Pancreas (tissue), 10 donors: ENCODE data around the gene CCDC186. TPM values are rescaled to one million over a fixed set of nuclear protein-coding genes. Genes with fewer than 3 reads are reported as not detected.
"Not testable (repeated sequence)": the region's sequence is repeated elsewhere in the genome, so short reads cannot be mapped to it uniquely, and the experiment has no call there.

ENCODE experiments used
- ATAC-seq, 4 donors: fragments of 200-7000 bp; cut with Tn5 transposase; one replicate each; pipeline versions ENCODE4 v1.8.0 to v1.9.1; 2020; ENCODE audit warnings: mild to moderate bottlenecking in 4 of 4, moderate library complexity in 4 of 4
- DNase-seq, 6 donors: peaks; one replicate each; pipeline ENCODE4 v3.0.0-alpha.2; 2020
- FAIRE-seq: peaks from 2 replicates; lab custom pipeline; 2012; peaks lifted over from hg19 to GRCh38; lab: Jason Lieb, UNC
- H3K27ac ChIP-seq, 4 donors: fragments of 200-600 bp; sonication (generic); 1 replicate in 3 of 4; 2 replicates in 1 of 4; pipeline versions ENCODE4 v1.5.0 to v1.8.0; 2020
- H3K27me3 ChIP-seq, 4 donors: fragments of 200-600 bp; one replicate each; pipeline ENCODE4 v1.8.0; 2021
- H3K36me3 ChIP-seq, 3 donors: fragments of 200-600 bp; sonication (generic) in 1 of 3; one replicate each; pipeline versions ENCODE4 v1.5.0 to v1.8.0; 2020 to 2021
- H3K4me1 ChIP-seq, 3 donors: fragments of 200-600 bp; one replicate each; pipeline ENCODE4 v1.8.0; 2021
- H3K4me3 ChIP-seq, 4 donors: fragments of 200-600 bp; sonication (generic) in 2 of 4; one replicate each; pipeline versions ENCODE4 v1.5.0 to v1.8.0; 2020 to 2021
- H3K9me3 ChIP-seq, 4 donors: fragments of 200-600 bp; one replicate each; pipeline ENCODE4 v1.8.0; 2021
- WGBS, 2 donors: extraction: QIAGEN DNeasy Blood & Tissue Kit; methylation state at CpG; one replicate each; pipeline ENCODE4 v1.1.7; 2013; 5-methylcytosine and 5-hydroxymethylcytosine counted together
- intact Hi-C, 3 donors: fragments of 100-400 bp; cut with DNase I; formaldehyde crosslinking; loops; one replicate each; pipeline versions ENCODE4 v1.11.1 to v1.14.2; 2022
- polyA plus RNA-seq, 2 donors: library from polyadenylated mRNA; stranded (reverse); fragments of 200-250 nt; gene quantifications; one replicate each; pipeline ENCODE4 v1.2.3, GENCODE V29; 2013
- total RNA-seq, 6 donors: library from RNA; stranded (reverse); fragmentation: NEBNext Ultra II Directional in 4 of 6; extraction: Animal tissue kit (Norgen Biotek cat#: 25700) in 4 of 6; gene quantifications; one replicate each; pipeline versions ENCODE4 v1.2.1 to v1.2.4, GENCODE V29; 2021 to 2023
- TF ChIP-seq, protein P1 (sequence below), 4 donors: fragments of 200-600 bp; sonication (generic) in 3 of 4; IDR thresholded peaks; one replicate each; pipeline versions ENCODE4 v1.5.0 to v1.8.0; 2021; ENCODE audit warnings: antibody characterized with exemption in 4 of 4
- donor health status: healthy with polysubstance abuse.
- donor health status: DM: no; HTN: no; CAD: no; lungs with moderate emphysema.
- donor health status: DM: no; HTN: no; CAD: no.
- donor health status: control.
- donor health status: control.
- donor health status: Bipolar disorder and iron deficiency.
- donor health status: DM: yes; HTN: yes; CAD: no.
- donor health status: DM: no; HTN: no; CAD: no.
- donor health status: DM: no; HTN: no; CAD: no.
- donor health status: DM: yes; HTN: yes; CAD: no.

Gene CCDC186
- total and polyA plus RNA-seq, 8 donors, result 5.1 to 29.5 (median 22.6) TPM

DNA sequence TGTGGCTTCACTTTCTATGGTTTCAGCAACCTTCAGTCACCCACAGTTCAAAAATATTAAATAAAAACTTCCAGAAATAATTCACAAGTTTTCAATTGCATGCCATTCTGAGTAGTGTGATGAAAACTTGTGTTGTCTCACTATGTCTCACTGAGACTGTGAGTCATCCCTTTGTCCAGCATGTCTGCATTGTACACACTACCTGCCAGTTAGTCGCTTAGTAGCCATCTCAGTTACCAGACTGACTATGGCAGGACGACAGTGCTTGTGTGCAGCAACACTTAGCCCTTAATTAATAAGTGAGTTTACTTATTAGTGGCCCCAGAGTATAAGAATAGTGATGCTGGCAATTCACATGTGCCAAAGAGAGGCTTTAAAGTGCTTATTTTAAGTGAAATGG, 22.5 kb downstream of the CCDC186 start:
- 83 to 89% methylated on average over 2 of the region's 2 CpGs for WGBS, 2 donors
- no peak overlapping the region for H3K4me3 ChIP-seq
- peaks cover 0 to 23% (median 3%) of the 10 kb centered on the region in 3 donors for H3K36me3 ChIP-seq
- H3K27ac ChIP-seq, result no peak overlapping the region
- TF ChIP-seq, protein P1, sequence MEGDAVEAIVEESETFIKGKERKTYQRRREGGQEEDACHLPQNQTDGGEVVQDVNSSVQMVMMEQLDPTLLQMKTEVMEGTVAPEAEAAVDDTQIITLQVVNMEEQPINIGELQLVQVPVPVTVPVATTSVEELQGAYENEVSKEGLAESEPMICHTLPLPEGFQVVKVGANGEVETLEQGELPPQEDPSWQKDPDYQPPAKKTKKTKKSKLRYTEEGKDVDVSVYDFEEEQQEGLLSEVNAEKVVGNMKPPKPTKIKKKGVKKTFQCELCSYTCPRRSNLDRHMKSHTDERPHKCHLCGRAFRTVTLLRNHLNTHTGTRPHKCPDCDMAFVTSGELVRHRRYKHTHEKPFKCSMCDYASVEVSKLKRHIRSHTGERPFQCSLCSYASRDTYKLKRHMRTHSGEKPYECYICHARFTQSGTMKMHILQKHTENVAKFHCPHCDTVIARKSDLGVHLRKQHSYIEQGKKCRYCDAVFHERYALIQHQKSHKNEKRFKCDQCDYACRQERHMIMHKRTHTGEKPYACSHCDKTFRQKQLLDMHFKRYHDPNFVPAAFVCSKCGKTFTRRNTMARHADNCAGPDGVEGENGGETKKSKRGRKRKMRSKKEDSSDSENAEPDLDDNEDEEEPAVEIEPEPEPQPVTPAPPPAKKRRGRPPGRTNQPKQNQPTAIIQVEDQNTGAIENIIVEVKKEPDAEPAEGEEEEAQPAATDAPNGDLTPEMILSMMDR (IDR thresholded peaks at IDR 0.05), result no peak
- FAIRE-seq (no peak), ATAC-seq (peak in 3 of 4 donors; percentile 35 to 64 (median 46)), DNase-seq (no peak)
- no peaks in the 10 kb centered on the region for H3K4me1 ChIP-seq
- intact Hi-C loops, result no loop called here
- no peaks in the 10 kb centered on the region for H3K9me3 ChIP-seq
- no peaks in the 10 kb centered on the region for H3K27me3 ChIP-seq

DNA sequence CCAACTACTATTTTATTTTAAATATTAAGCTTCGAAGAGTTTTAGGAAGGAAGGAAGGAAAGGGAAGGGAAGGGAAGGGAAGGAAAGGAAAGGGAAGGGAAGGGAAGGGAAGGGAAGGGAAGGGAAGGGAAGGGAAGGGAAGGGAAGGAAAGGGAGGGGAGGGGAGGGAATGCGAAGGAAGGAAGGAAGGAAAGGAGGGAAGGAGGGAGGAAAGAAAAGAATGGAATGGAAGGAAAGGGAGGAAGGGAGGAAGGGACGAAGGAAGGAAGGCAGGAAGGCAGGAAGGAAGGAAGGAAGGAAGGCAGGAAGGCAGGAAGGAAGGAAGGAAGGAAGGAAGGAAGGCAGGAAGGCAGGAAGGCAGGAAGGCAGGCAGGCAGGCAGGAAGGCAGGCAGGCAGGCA, 24.5 kb downstream of the CCDC186 start:
- ATAC-seq, intact Hi-C loops, H3K9me3 ChIP-seq, H3K4me1 ChIP-seq, FAIRE-seq, H3K27me3 ChIP-seq, DNase-seq, H3K4me3 ChIP-seq, H3K27ac ChIP-seq: not testable (repeated sequence)
- H3K36me3 ChIP-seq, result peaks cover 0 to 31% (median 3%) of the 10 kb centered on the region in 3 donors
- WGBS, 2 donors, result 72 to 96% methylated on average over 3 of the region's 3 CpGs

DNA sequence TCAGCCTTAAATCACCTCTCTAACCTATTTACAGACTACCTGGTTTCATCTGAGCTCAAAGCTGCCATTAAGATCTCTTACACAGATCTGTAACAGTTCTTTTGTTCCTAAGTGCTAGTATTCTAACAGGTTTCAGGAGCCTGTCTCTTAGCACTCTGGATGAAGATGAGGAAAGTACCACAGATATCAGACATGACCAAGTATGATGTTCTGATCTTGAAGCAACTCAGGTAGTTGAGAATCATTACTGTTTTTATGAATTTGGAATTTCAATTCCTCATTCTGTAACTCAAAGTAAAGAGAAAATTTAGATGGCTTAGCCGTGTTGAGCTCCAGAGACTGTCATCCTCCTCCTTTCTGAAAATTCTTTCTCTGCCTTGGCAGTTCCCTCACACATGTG, 30.8 kb downstream of the CCDC186 start:
- TF ChIP-seq, protein P1 (IDR thresholded peaks at IDR 0.05), result no peak
- Histone ChIP-seq H3K9me3 (no peaks in the 10 kb centered on the region), H3K27me3 (no peaks in the 10 kb centered on the region), H3K27ac (no peak overlapping the region), H3K4me3 (no peak overlapping the region), H3K4me1 (no peaks in the 10 kb centered on the region), H3K36me3 (peaks cover 0 to 21% (median 3%) of the 10 kb centered on the region in 3 donors)
- intact Hi-C loops, result no loop called here
- ATAC-seq, result no peak
- no peak for FAIRE-seq
- 90 to 100% methylated on average over 1 of the region's 1 CpG for WGBS, 2 donors
- DNase-seq, result no peak

DNA sequence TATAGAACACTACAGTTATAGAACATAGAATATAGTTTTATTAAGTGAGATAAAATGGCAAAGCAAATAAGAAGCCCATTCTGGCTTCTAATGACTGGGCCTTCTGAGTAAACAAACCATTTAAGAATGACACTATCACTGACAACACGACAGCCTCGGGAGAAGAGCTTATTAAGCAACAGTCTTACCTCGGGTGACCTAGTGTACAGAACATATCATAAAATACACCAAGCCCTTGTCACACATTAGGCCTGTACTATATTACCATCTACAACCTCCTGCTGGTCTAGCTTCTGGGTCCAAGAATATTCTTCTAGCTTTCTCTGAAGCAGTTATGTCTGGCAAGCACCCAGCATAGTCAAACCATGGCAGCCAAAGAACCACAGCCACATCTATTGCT, 32.0 kb downstream of the CCDC186 start:
- Histone ChIP-seq H3K36me3 (peaks cover 0 to 23% (median 0%) of the 10 kb centered on the region in 3 donors), H3K4me3 (no peak overlapping the region), H3K27ac (no peak overlapping the region), H3K9me3 (no peaks in the 10 kb centered on the region), H3K27me3 (no peaks in the 10 kb centered on the region), H3K4me1 (no peaks in the 10 kb centered on the region)
- no peak for FAIRE-seq
- TF ChIP-seq, protein P1 (IDR thresholded peaks at IDR 0.05), result no peak
- intact Hi-C loops, result no loop called here
- 57 to 61% methylated on average over 3 of the region's 3 CpGs for WGBS, 2 donors
- DNase-seq, result no peak
- ATAC-seq, result peak in 1 of 4 donors; percentile 39

DNA sequence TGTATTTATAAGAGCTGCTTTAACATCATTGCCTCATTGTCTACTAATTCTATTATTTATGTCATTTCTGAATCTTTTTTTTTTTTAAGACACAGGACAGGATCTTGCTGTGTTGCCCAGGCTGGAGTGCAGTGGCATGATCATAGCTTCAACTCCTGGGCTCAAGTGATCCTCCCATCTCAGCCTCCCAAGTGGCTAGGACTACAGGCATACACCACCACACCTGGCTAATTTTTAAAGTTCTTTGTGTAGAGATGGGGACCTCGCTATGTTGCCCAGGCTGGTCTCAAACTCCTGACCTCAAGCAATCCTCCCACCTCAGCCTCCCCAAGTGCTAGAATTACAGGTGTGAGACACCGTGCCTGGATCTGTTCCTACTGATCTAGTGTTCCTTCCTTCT, 33.2 kb downstream of the CCDC186 start:
- not testable (repeated sequence) for FAIRE-seq, H3K4me1 ChIP-seq
- WGBS, 2 donors, result 94 to 98% methylated on average over 2 of the region's 2 CpGs

DNA sequence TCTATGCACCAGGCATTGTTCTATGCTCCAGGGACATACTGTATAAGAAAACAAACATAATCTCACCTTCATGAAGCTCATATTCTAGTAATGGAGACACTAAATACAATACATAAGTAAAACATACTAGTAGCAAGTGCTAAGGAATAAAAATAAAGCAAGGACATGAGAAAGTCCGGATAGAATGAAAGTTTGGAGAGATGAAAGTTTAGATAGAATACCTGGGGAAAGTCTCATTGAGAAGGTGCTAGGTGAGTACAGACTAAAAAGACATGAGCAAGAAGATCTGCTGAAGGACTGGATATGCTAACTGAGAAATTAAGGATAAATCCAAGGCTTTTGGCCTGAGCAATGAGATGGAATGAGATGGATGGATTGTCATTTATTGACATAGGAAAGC, 34.0 kb downstream of the CCDC186 start:
- H3K4me3 ChIP-seq, result no peak overlapping the region
- no peak for FAIRE-seq
- WGBS, 2 donors, result 83 to 86% methylated on average over 1 of the region's 1 CpG

More for the DNA sequence above, 33.2 kb downstream of the CCDC186 start:
- ATAC-seq, H3K4me3 ChIP-seq, H3K27me3 ChIP-seq, intact Hi-C loops, DNase-seq, H3K9me3 ChIP-seq, H3K27ac ChIP-seq: not testable (repeated sequence)
- peaks cover 0 to 35% (median 0%) of the 10 kb centered on the region in 3 donors for H3K36me3 ChIP-seq

More for the DNA sequence above, 34.0 kb downstream of the CCDC186 start:
- Histone ChIP-seq H3K4me1 (no peaks in the 10 kb centered on the region), H3K9me3 (no peaks in the 10 kb centered on the region), H3K27me3 (no peaks in the 10 kb centered on the region), H3K36me3 (peaks cover 0 to 36% (median under 1%) of the 10 kb centered on the region in 3 donors), H3K27ac (no peak overlapping the region)
- intact Hi-C loops, result no loop called here
- DNase-seq (no peak), ATAC-seq (no peak)
- TF ChIP-seq, protein P1 (IDR thresholded peaks at IDR 0.05), result no peak
